ENCODE results near the gene TIAM2. TPM values are rescaled to one million over a fixed set of nuclear protein-coding genes. Genes with fewer than 3 reads are reported as not detected.

The TIAM2 gene
- total RNA-seq, 1 donor from 2014 or later: 36.8 TPM

- H3K36me3 Mint-ChIP-seq (ENCODE audit: low read depth): peaks cover 2% of the 10 kb centered on the region
- no peaks in the 10 kb centered on the region for H3K27me3 Mint-ChIP-seq (ENCODE audit: low read depth)
- TF ChIP-seq, protein P1, sequence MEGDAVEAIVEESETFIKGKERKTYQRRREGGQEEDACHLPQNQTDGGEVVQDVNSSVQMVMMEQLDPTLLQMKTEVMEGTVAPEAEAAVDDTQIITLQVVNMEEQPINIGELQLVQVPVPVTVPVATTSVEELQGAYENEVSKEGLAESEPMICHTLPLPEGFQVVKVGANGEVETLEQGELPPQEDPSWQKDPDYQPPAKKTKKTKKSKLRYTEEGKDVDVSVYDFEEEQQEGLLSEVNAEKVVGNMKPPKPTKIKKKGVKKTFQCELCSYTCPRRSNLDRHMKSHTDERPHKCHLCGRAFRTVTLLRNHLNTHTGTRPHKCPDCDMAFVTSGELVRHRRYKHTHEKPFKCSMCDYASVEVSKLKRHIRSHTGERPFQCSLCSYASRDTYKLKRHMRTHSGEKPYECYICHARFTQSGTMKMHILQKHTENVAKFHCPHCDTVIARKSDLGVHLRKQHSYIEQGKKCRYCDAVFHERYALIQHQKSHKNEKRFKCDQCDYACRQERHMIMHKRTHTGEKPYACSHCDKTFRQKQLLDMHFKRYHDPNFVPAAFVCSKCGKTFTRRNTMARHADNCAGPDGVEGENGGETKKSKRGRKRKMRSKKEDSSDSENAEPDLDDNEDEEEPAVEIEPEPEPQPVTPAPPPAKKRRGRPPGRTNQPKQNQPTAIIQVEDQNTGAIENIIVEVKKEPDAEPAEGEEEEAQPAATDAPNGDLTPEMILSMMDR (conservative IDR thresholded peaks at IDR 0.05): no peak
- no peaks in the 10 kb centered on the region for H3K9me3 Mint-ChIP-seq
- no peak overlapping the region for H3K27ac Mint-ChIP-seq (ENCODE audit: unreplicated experiment)
- no peak overlapping the region for H3K4me3 Mint-ChIP-seq
- peaks cover under 1% of the 10 kb centered on the region for H3K4me1 Mint-ChIP-seq
- DNase-seq (ENCODE audit: low read depth, low spot score): no peak
Measured at GRCh38 chr6:154969796-154970195, 25.3 kb upstream of the TIAM2 start.

GRCh38 chr6:154974485-154975149, 20.5 kb upstream of the TIAM2 start:
- Mint-ChIP-seq H3K27me3 (ENCODE audit: low read depth) (no peaks in the 10 kb centered on the region), H3K9me3 (peaks cover 3% of the 10 kb centered on the region), H3K4me3 (no peak overlapping the region), H3K36me3 (ENCODE audit: low read depth) (peaks cover 3% of the 10 kb centered on the region), H3K27ac (ENCODE audit: unreplicated experiment) (no peak overlapping the region), H3K4me1 (peaks cover 4% of the 10 kb centered on the region)
- DNase-seq (ENCODE audit: low read depth, low spot score): no peak
- TF ChIP-seq, protein P1 (conservative IDR thresholded peaks at IDR 0.05): peak; percentile 37

DNA sequence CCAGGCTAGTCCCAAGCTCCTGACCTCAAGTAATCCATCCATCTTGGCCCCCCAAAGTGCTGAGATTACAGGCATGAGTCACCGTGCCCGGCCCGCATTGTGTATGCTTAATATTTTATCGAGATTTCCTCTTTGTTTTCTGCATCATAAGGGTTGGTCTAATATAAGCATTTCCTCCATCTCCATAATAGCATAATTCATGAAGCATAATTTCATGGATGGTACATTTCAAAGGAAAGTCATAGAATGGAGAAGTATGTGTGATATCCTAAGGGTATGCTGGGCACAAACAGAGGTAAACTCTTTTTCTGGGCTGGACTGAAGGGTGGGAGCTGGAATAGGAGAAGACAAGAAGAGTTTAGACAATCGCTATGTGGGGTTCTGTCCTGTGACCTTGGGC, 17.5 kb upstream of the TIAM2 start:
- peaks cover 7% of the 10 kb centered on the region for H3K4me1 Mint-ChIP-seq
- peaks cover 3% of the 10 kb centered on the region for H3K9me3 Mint-ChIP-seq
- H3K27ac Mint-ChIP-seq (ENCODE audit: unreplicated experiment): no peak overlapping the region
- no peaks in the 10 kb centered on the region for H3K27me3 Mint-ChIP-seq (ENCODE audit: low read depth)
- TF ChIP-seq, protein P1 (conservative IDR thresholded peaks at IDR 0.05): no peak
- no peak overlapping the region for H3K4me3 Mint-ChIP-seq
- peaks cover 3% of the 10 kb centered on the region for H3K36me3 Mint-ChIP-seq (ENCODE audit: low read depth)
- DNase-seq (ENCODE audit: low read depth, low spot score): no peak

- no peak for DNase-seq (ENCODE audit: low read depth, low spot score)
- no peaks in the 10 kb centered on the region for H3K27me3 Mint-ChIP-seq (ENCODE audit: low read depth)
Measured at GRCh38 chr6:154980273-154981078, 14.6 kb upstream of the TIAM2 start.

GRCh38 chr6:154981079-154981870, 13.8 kb upstream of the TIAM2 start:
- TF ChIP-seq, protein P1 (conservative IDR thresholded peaks at IDR 0.05): no peak
- peak overlapping the region; percentile 15 for H3K27ac Mint-ChIP-seq (ENCODE audit: unreplicated experiment)
- no peaks in the 10 kb centered on the region for H3K27me3 Mint-ChIP-seq (ENCODE audit: low read depth)
- H3K4me3 Mint-ChIP-seq: no peak overlapping the region
- no peak for DNase-seq (ENCODE audit: low read depth, low spot score)
- peaks cover 3% of the 10 kb centered on the region for H3K4me1 Mint-ChIP-seq
- peaks cover 2% of the 10 kb centered on the region for H3K9me3 Mint-ChIP-seq
- H3K36me3 Mint-ChIP-seq (ENCODE audit: low read depth): peaks cover 2% of the 10 kb centered on the region

More at GRCh38 chr6:154980273-154981078, 14.6 kb upstream of the TIAM2 start:
- peaks cover 3% of the 10 kb centered on the region for H3K4me1 Mint-ChIP-seq
- no peak overlapping the region for H3K4me3 Mint-ChIP-seq
- peaks cover 3% of the 10 kb centered on the region for H3K9me3 Mint-ChIP-seq
- no peak overlapping the region for H3K27ac Mint-ChIP-seq (ENCODE audit: unreplicated experiment)
- H3K36me3 Mint-ChIP-seq (ENCODE audit: low read depth): peaks cover 3% of the 10 kb centered on the region
- TF ChIP-seq, protein P1 (conservative IDR thresholded peaks at IDR 0.05): no peak

Data from neural crest cell (in vitro differentiated cells).